ENCODE measurements around the gene ITLN1.
"Not testable (repeated sequence)": the region's sequence is repeated elsewhere in the genome, so short reads cannot be mapped to it uniquely, and the experiment has no call there.

ITLN1 gene

DNA sequence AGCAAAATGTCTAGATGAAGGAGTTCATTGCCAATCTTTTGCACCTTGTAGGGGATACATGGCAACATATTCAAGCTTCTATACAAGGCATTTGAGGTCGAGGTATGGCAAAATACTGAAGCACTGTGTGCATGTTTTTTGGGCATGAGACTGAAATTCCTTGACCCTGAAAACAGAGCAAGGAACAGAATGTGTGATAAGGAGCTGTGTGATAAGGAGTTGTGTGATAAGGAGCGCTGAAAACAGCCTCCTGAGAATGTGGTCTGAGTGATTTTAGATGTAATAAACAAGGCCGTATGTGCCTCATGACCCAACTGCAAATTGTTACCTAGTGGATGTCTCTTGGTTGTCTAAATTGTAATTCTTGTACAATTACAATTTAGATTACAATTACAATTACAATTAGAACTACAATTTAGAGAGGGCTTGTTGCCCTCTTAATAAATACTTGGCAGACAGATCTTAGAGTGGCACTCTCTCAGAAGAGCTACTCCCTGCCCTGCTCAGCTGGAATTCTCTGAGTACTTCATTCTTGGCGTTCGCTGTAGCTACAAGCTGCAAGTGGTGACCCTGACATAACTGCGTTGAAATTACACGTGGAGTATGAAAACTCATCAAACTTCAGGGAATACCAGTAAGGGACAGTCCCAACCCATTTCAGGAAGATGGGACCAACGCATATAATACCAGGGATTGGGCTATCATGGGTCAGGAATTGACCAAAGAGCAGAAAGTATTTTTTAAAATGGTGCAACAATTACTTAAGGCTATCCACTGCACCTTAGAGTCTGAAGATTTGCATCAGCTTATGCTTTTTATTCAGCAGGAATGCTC is 20.0 kb upstream of the ITLN1 start:
- no peak overlapping the region for H3K9ac ChIP-seq (ENCODE audit: low read depth, low read length)
- H3K9me3 ChIP-seq (ENCODE audit: insufficient read depth, low read depth, low read length): no peaks in the 10 kb centered on the region
- no peak overlapping the region for H3K27ac ChIP-seq (ENCODE audit: low read depth, low read length)
- no peaks in the 10 kb centered on the region for H3K27me3 ChIP-seq (ENCODE audit: insufficient read depth, low read length)
- H3K4me3 ChIP-seq (ENCODE audit: low read length): no peak overlapping the region
- H3K4me1 ChIP-seq (ENCODE audit: insufficient read depth, low read length): no peaks in the 10 kb centered on the region
- H3K36me3 ChIP-seq (ENCODE audit: insufficient read depth, low read length): no peaks in the 10 kb centered on the region
- WGBS: 86% methylated on average over 8 of the region's 8 CpGs

- not testable (repeated sequence) for H3K4me1 ChIP-seq (ENCODE audit: insufficient read depth, low read length); H3K9me3 ChIP-seq (ENCODE audit: insufficient read depth, low read depth, low read length); H3K27ac ChIP-seq (ENCODE audit: low read depth, low read length); H3K9ac ChIP-seq (ENCODE audit: low read depth, low read length); H3K4me3 ChIP-seq (ENCODE audit: low read length); H3K27me3 ChIP-seq (ENCODE audit: insufficient read depth, low read length); H3K36me3 ChIP-seq (ENCODE audit: insufficient read depth, low read length)
- WGBS: 93% methylated on average over 1 of the region's 1 CpG
These were observed 17.3 kb upstream of the ITLN1 start for GRCh38 chr1:160902251-160902650.

GRCh38 chr1:160901768-160902167 is 16.8 kb upstream of the ITLN1 start:
- Histone ChIP-seq H3K27me3 (ENCODE audit: insufficient read depth, low read length) (no peaks in the 10 kb centered on the region), H3K9ac (ENCODE audit: low read depth, low read length) (no peak overlapping the region)
- 89% methylated on average over 2 of the region's 2 CpGs for WGBS

GRCh38 chr1:160900683-160901082 is 15.7 kb upstream of the ITLN1 start:
- H3K4me3 ChIP-seq (ENCODE audit: low read length); H3K27ac ChIP-seq (ENCODE audit: low read depth, low read length); H3K27me3 ChIP-seq (ENCODE audit: insufficient read depth, low read length); H3K36me3 ChIP-seq (ENCODE audit: insufficient read depth, low read length); H3K9me3 ChIP-seq (ENCODE audit: insufficient read depth, low read depth, low read length); H3K9ac ChIP-seq (ENCODE audit: low read depth, low read length); H3K4me1 ChIP-seq (ENCODE audit: insufficient read depth, low read length): not testable (repeated sequence)
- 65% methylated on average over 2 of the region's 3 CpGs for WGBS

More at GRCh38 chr1:160901768-160902167, 16.8 kb upstream of the ITLN1 start:
- Histone ChIP-seq H3K4me3 (ENCODE audit: low read length) (no peak overlapping the region), H3K9me3 (ENCODE audit: insufficient read depth, low read depth, low read length) (no peaks in the 10 kb centered on the region), H3K27ac (ENCODE audit: low read depth, low read length) (no peak overlapping the region), H3K36me3 (ENCODE audit: insufficient read depth, low read length) (no peaks in the 10 kb centered on the region), H3K4me1 (ENCODE audit: insufficient read depth, low read length) (no peaks in the 10 kb centered on the region)

GRCh38 chr1:160894368-160895135 is 9.6 kb upstream of the ITLN1 start:
- 93% methylated on average over 18 of the region's 18 CpGs for WGBS
- not testable (repeated sequence) for H3K9ac ChIP-seq (ENCODE audit: low read depth, low read length); H3K36me3 ChIP-seq (ENCODE audit: insufficient read depth, low read length); H3K27me3 ChIP-seq (ENCODE audit: insufficient read depth, low read length); H3K27ac ChIP-seq (ENCODE audit: low read depth, low read length); H3K4me1 ChIP-seq (ENCODE audit: insufficient read depth, low read length); H3K9me3 ChIP-seq (ENCODE audit: insufficient read depth, low read depth, low read length); H3K4me3 ChIP-seq (ENCODE audit: low read length)

DNA sequence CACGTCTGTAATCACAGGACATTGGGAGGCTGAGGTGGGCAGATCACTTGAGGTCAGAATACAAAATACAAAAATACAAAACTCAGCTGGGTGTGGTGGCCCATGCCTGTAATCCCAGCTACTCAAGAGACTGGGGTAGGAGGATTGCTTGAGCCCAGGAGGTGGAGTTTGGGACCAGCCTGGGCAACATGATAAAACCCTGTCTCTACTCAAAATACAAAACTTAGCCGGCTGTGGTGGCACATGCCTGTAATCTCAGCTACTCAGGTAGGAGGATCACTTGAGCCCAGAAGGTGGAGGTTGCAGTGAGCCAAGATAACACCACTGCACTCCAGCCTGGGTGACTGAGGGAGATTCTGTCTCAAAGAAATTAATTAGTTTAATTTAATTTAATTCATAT is 6.5 kb upstream of the ITLN1 start:
- H3K9ac ChIP-seq (ENCODE audit: low read depth, low read length): no peak overlapping the region
- H3K27ac ChIP-seq (ENCODE audit: low read depth, low read length): no peak overlapping the region
- H3K27me3 ChIP-seq (ENCODE audit: insufficient read depth, low read length): no peaks in the 10 kb centered on the region
- 85% methylated on average over 2 of the region's 2 CpGs for WGBS
- no peak overlapping the region for H3K4me3 ChIP-seq (ENCODE audit: low read length)
- no peaks in the 10 kb centered on the region for H3K4me1 ChIP-seq (ENCODE audit: insufficient read depth, low read length)
- H3K9me3 ChIP-seq (ENCODE audit: insufficient read depth, low read depth, low read length): no peaks in the 10 kb centered on the region
- H3K36me3 ChIP-seq (ENCODE audit: insufficient read depth, low read length): no peaks in the 10 kb centered on the region

- Histone ChIP-seq H3K27ac (ENCODE audit: low read depth, low read length) (no peak overlapping the region), H3K36me3 (ENCODE audit: insufficient read depth, low read length) (no peaks in the 10 kb centered on the region), H3K27me3 (ENCODE audit: insufficient read depth, low read length) (no peaks in the 10 kb centered on the region), H3K4me1 (ENCODE audit: insufficient read depth, low read length) (no peaks in the 10 kb centered on the region), H3K9me3 (ENCODE audit: insufficient read depth, low read depth, low read length) (no peaks in the 10 kb centered on the region), H3K4me3 (ENCODE audit: low read length) (no peak overlapping the region), H3K9ac (ENCODE audit: low read depth, low read length) (no peak overlapping the region)
- 45% methylated on average over 2 of the region's 2 CpGs for WGBS
These were observed 3.9 kb upstream of the ITLN1 start for GRCh38 chr1:160888926-160889325.

- Histone ChIP-seq H3K9me3 (ENCODE audit: insufficient read depth, low read depth, low read length) (no peaks in the 10 kb centered on the region), H3K27me3 (ENCODE audit: insufficient read depth, low read length) (no peaks in the 10 kb centered on the region), H3K27ac (ENCODE audit: low read depth, low read length) (no peak overlapping the region), H3K36me3 (ENCODE audit: insufficient read depth, low read length) (no peaks in the 10 kb centered on the region), H3K4me3 (ENCODE audit: low read length) (no peak overlapping the region), H3K4me1 (ENCODE audit: insufficient read depth, low read length) (no peaks in the 10 kb centered on the region), H3K9ac (ENCODE audit: low read depth, low read length) (no peak overlapping the region)
- 95% methylated on average over 2 of the region's 2 CpGs for WGBS
These were observed 2.1 kb upstream of the ITLN1 start for GRCh38 chr1:160887071-160887470.

DNA sequence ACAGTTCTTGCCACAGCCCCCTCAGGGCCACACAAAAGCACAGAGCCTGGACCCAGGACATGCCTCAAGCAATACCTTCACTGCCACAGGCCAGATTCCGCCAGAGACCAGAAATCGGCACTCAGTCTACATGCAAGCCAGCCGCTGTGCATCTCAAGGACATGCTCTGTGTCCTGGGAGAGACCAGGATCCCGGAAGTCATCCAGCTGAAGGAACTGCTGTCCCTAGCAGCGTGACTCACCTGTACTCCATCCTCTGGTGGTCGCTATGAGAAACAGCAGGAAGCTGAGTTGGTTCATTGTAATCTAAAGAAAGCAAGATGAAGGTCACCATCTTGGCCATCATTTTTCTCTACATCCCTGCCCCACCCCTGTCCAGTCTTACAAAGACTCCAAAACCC is 401 bp downstream of the ITLN1 start:
- Histone ChIP-seq H3K36me3 (ENCODE audit: insufficient read depth, low read length) (no peaks in the 10 kb centered on the region), H3K9ac (ENCODE audit: low read depth, low read length) (no peak overlapping the region), H3K27me3 (ENCODE audit: insufficient read depth, low read length) (no peaks in the 10 kb centered on the region), H3K4me1 (ENCODE audit: insufficient read depth, low read length) (no peaks in the 10 kb centered on the region), H3K9me3 (ENCODE audit: insufficient read depth, low read depth, low read length) (no peaks in the 10 kb centered on the region), H3K4me3 (ENCODE audit: low read length) (no peak overlapping the region), H3K27ac (ENCODE audit: low read depth, low read length) (no peak overlapping the region)
- 76% methylated on average over 6 of the region's 6 CpGs for WGBS

DNA sequence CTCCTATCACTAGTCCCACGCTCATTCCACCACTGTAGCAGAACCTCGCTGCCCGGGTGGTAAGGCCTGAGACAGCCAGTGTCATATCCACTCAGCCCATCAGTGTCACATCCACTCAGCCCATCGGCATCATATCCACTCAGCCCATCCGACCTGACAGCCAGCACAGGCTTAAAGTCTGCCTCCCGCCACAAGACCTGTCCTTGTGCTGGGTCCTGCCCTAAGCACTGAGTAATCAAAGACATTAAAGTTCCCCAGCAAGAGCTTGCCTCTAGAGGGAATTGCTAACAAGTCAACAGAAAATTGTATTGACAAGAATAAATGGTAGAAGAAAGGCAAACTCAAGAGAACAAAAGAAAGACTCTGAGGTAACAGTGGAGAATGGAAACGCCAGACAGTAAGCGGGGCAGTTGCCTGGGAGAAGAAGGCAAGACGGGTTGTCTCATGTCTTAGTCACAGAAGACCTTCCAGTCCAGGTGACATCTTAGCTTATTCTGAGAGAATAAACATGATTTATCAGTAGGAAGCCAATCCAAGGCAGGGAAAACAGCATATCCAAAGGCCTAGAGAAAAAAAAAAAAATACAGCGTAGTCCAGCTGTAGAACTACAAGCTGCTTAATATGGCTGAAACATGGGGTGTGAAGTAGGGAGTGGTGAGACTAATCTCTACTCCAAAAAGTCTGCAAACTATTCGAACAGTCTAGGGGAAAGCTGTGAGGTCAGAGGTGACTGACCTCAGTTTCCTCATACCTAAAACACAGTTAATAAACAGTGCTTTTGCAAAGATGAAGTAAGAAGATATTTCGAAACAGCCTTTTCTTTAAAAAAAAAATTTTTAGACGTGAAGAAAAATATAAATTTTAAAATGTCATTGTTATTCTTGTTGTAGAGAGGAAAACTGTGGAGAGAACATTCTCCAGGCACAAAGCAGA is 1.1 kb downstream of the ITLN1 start:
- no peak overlapping the region for H3K4me3 ChIP-seq (ENCODE audit: low read length)
- no peaks in the 10 kb centered on the region for H3K27me3 ChIP-seq (ENCODE audit: insufficient read depth, low read length)
- H3K4me1 ChIP-seq (ENCODE audit: insufficient read depth, low read length): no peaks in the 10 kb centered on the region
- no peak overlapping the region for H3K9ac ChIP-seq (ENCODE audit: low read depth, low read length)
- H3K27ac ChIP-seq (ENCODE audit: low read depth, low read length): no peak overlapping the region
- no peaks in the 10 kb centered on the region for H3K36me3 ChIP-seq (ENCODE audit: insufficient read depth, low read length)
- WGBS: 92% methylated on average over 12 of the region's 13 CpGs
- H3K9me3 ChIP-seq (ENCODE audit: insufficient read depth, low read depth, low read length): no peaks in the 10 kb centered on the region

DNA sequence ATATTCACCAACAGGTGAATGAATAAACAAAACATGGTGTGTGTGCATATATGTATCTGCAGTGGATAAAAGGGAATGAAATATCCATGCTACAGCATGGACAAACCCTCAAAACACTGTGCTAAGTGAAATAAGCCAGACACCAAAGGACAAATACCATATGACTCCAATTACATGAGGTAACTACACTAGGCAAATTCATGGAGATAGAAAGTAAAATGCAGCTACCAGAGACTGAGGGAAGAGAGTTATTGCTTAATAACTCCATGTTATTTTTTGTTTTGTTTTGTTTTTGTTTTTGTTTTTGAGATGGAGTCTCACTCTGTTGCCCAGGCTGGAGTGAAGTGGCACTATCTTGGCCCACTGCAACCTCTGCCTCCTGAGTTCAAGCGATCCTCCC is 2.4 kb downstream of the ITLN1 start:
- H3K9ac ChIP-seq (ENCODE audit: low read depth, low read length): no peak overlapping the region
- no peak overlapping the region for H3K27ac ChIP-seq (ENCODE audit: low read depth, low read length)
- no peaks in the 10 kb centered on the region for H3K9me3 ChIP-seq (ENCODE audit: insufficient read depth, low read depth, low read length)
- H3K27me3 ChIP-seq (ENCODE audit: insufficient read depth, low read length): no peaks in the 10 kb centered on the region
- H3K36me3 ChIP-seq (ENCODE audit: insufficient read depth, low read length): no peaks in the 10 kb centered on the region
- WGBS: 100% methylated on average over 1 of the region's 1 CpG
- no peak overlapping the region for H3K4me3 ChIP-seq (ENCODE audit: low read length)
- H3K4me1 ChIP-seq (ENCODE audit: insufficient read depth, low read length): no peaks in the 10 kb centered on the region
